ENCODE data around the gene ZMYND8.

GRCh38 chr20:47208534-47209174 is 147.8 kb downstream of the ZMYND8 start:
- TF ChIP-seq POLR2AphosphoS5 (IDR thresholded peaks at IDR 0.05; ENCODE audit: low read depth, low read length) (no peak), REST (IDR thresholded peaks at IDR 0.05; ENCODE audit: insufficient read depth in 1 of 2, low read depth in 2 of 2, low read length in 2 of 2) (no peak), TAF1 (IDR thresholded peaks at IDR 0.05; ENCODE audit: borderline replicate concordance, insufficient read depth, low read length) (no peak), SIN3A (IDR thresholded peaks at IDR 0.05; ENCODE audit: borderline replicate concordance, insufficient read depth, low read length) (no peak), FOXP2 (optimal IDR thresholded peaks at IDR 0.05; ENCODE audit: borderline replicate concordance, extremely low read depth, extremely low read length, insufficient read depth) (no peak)

All from PFSK-1 (cell line).